Esophagus muscularis mucosa (tissue), 3 donors: Measurements from ENCODE around the gene PGA3.

ENCODE experiments used
- POLR2AphosphoS5 ChIP-seq, 2 donors: sonication (generic); formaldehyde crosslinking; IDR thresholded peaks; one replicate each; pipeline ENCODE4 v1.6.1; 2017; ENCODE audit warnings: antibody characterized with exemption in 2 of 2
- TF ChIP-seq, protein P1 (sequence below), 3 experiments: fragments of 200-600 bp in 2 of 3; fragments of 450-650 bp in 1 of 3; sonication (generic) in 2 of 3; IDR thresholded peaks; one replicate each; pipeline ENCODE4 v1.5.1; 2017 to 2019; ENCODE audit warnings: antibody characterized with exemption in 3 of 3, mild to moderate bottlenecking in 2 of 3, moderate library complexity in 1 of 3

GRCh38 chr11:61176446-61176845 lies 26.9 kb upstream of the PGA3 start:
- TF ChIP-seq, protein P1, sequence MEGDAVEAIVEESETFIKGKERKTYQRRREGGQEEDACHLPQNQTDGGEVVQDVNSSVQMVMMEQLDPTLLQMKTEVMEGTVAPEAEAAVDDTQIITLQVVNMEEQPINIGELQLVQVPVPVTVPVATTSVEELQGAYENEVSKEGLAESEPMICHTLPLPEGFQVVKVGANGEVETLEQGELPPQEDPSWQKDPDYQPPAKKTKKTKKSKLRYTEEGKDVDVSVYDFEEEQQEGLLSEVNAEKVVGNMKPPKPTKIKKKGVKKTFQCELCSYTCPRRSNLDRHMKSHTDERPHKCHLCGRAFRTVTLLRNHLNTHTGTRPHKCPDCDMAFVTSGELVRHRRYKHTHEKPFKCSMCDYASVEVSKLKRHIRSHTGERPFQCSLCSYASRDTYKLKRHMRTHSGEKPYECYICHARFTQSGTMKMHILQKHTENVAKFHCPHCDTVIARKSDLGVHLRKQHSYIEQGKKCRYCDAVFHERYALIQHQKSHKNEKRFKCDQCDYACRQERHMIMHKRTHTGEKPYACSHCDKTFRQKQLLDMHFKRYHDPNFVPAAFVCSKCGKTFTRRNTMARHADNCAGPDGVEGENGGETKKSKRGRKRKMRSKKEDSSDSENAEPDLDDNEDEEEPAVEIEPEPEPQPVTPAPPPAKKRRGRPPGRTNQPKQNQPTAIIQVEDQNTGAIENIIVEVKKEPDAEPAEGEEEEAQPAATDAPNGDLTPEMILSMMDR (IDR thresholded peaks at IDR 0.05) = no peak
- TF ChIP-seq POLR2AphosphoS5 (IDR thresholded peaks at IDR 0.05) = no peak
